Mesenchymal stem cell (in vitro differentiated cells and primary cell): ENCODE measurements around the gene KCTD1.
A peak's percentile ranks its signal among the peaks of the same experiment; 100 is the strongest.

Experiments
- DNase-seq: peaks from one replicate; pipeline ENCODE4 v3.0.0-alpha.2; 2013
- H2AFZ ChIP-seq: one replicate; pipeline ENCODE4 v1.6.1; 2013; ENCODE audit warnings: low read depth, mild to moderate bottlenecking, control low read depth, inconsistent platforms, low read length, moderate library complexity
- H2AK5ac ChIP-seq: 2 replicates; pipeline ENCODE4 v1.6.1; 2013; ENCODE audit warnings: low read length, moderate library complexity, mild to moderate bottlenecking, inconsistent platforms; ENCODE audit not compliant: severe bottlenecking
- H2BK120ac ChIP-seq: one replicate; pipeline ENCODE4 v1.6.1; 2013; ENCODE audit warnings: low read depth, mild to moderate bottlenecking, inconsistent platforms, low read length, moderate library complexity
- H2BK12ac ChIP-seq, 2 experiments: one replicate each; pipeline ENCODE4 v1.6.1; 2013; ENCODE audit warnings: inconsistent platforms in 2 of 2, low read length in 2 of 2, mild to moderate bottlenecking in 2 of 2, moderate library complexity in 2 of 2, control low read depth in 1 of 2
- H2BK15ac ChIP-seq: one replicate; pipeline ENCODE4 v1.6.1; 2013; ENCODE audit warnings: mild to moderate bottlenecking, low read depth, inconsistent platforms; ENCODE audit not compliant: poor library complexity, severe bottlenecking
- H2BK5ac ChIP-seq: 2 replicates; pipeline ENCODE4 v1.6.1; 2013; ENCODE audit warnings: low read depth, mild to moderate bottlenecking, low read length, control low read depth, inconsistent platforms; ENCODE audit not compliant: poor library complexity, severe bottlenecking
- H3K14ac ChIP-seq, 2 experiments: one replicate each; pipeline ENCODE4 v1.6.1; 2013; ENCODE audit warnings: inconsistent platforms in 2 of 2, low read length in 2 of 2, control low read depth in 1 of 2, mild to moderate bottlenecking in 1 of 2, moderate library complexity in 1 of 2
- H3K18ac ChIP-seq, 2 experiments: one replicate each; pipeline ENCODE4 v1.6.1; 2013; ENCODE audit warnings: inconsistent platforms in 2 of 2, low read length in 2 of 2, control low read depth in 1 of 2, low read depth in 1 of 2, mild to moderate bottlenecking in 1 of 2
- H3K23ac ChIP-seq, 2 experiments: one replicate each; pipeline ENCODE4 v1.6.1; 2013; ENCODE audit warnings: inconsistent platforms in 2 of 2, low read length in 2 of 2, mild to moderate bottlenecking in 2 of 2, moderate library complexity in 2 of 2, control low read depth in 1 of 2
- H3K27ac ChIP-seq: 2 replicates; pipeline ENCODE4 v1.5.1; 2013; ENCODE audit warnings: mild to moderate bottlenecking, moderate library complexity, low read length, control low read depth, inconsistent platforms; ENCODE audit not compliant: poor library complexity, severe bottlenecking
- H3K27me3 ChIP-seq, 2 experiments: 2 replicates each; pipeline versions ENCODE4 v1.6.1 to v1.7.0; 2013; ENCODE audit warnings: low read length in 2 of 2, mild to moderate bottlenecking in 2 of 2, moderate library complexity in 2 of 2, control low read depth in 1 of 2, inconsistent platforms in 1 of 2; ENCODE audit not compliant: control insufficient read depth in 1 of 2, insufficient read depth in 1 of 2
- H3K36me3 ChIP-seq, 2 experiments: 2 replicates each; pipeline versions ENCODE4 v1.6.1 to v1.7.0; 2013; ENCODE audit warnings: low read length in 2 of 2, control low read depth in 1 of 2, inconsistent platforms in 1 of 2, low read depth in 1 of 2, mild to moderate bottlenecking in 1 of 2; ENCODE audit not compliant: insufficient read depth in 2 of 2, control insufficient read depth in 1 of 2
- H3K4ac ChIP-seq, 2 experiments: one replicate each; pipeline ENCODE4 v1.6.1; 2013; ENCODE audit warnings: inconsistent platforms in 2 of 2, low read length in 2 of 2, mild to moderate bottlenecking in 2 of 2, moderate library complexity in 2 of 2, control low read depth in 1 of 2, low read depth in 1 of 2
- H3K4me1 ChIP-seq: 2 replicates; pipeline ENCODE4 v1.6.1; 2013; ENCODE audit warnings: low read depth, low read length, control low read depth; ENCODE audit not compliant: control insufficient read depth, insufficient read depth
- H3K4me2 ChIP-seq: 2 replicates; pipeline ENCODE4 v1.6.1; 2013; ENCODE audit warnings: low read length, mild to moderate bottlenecking, inconsistent platforms; ENCODE audit not compliant: poor library complexity, severe bottlenecking
- H3K4me3 ChIP-seq, 2 experiments: 2 replicates each; pipeline versions ENCODE4 v1.5.1 to v1.7.0; 2013; ENCODE audit warnings: low read length in 2 of 2, mild to moderate bottlenecking in 2 of 2, control low read depth in 1 of 2, low read depth in 1 of 2; ENCODE audit not compliant: insufficient read depth in 1 of 2
- H3K79me1 ChIP-seq: replicated peaks from 2 replicates; pipeline ENCODE4 v1.6.1; 2013; ENCODE audit warnings: mild to moderate bottlenecking, control low read depth, low read length, inconsistent platforms; ENCODE audit not compliant: poor library complexity, severe bottlenecking
- H3K9ac ChIP-seq: 2 replicates; pipeline ENCODE4 v1.7.0; 2013; ENCODE audit warnings: mild to moderate bottlenecking, low read length, moderate library complexity
- H3K9me3 ChIP-seq: 2 replicates; pipeline ENCODE4 v1.7.0; 2013; ENCODE audit warnings: mild to moderate bottlenecking, low read length; ENCODE audit not compliant: control insufficient read depth
- H4K8ac ChIP-seq: one replicate; pipeline ENCODE4 v1.6.1; 2013; ENCODE audit warnings: inconsistent platforms, mild to moderate bottlenecking, low read length, moderate library complexity
- H4K91ac ChIP-seq: one replicate; pipeline ENCODE4 v1.6.1; 2013; ENCODE audit warnings: mild to moderate bottlenecking, low read length, inconsistent platforms
- WGBS: methylation state at CpG from one replicate; pipeline ENCODE4 v1.1.7; 2013; ENCODE audit warnings: mixed read lengths; 5-methylcytosine and 5-hydroxymethylcytosine counted together

Gene KCTD1

DNA sequence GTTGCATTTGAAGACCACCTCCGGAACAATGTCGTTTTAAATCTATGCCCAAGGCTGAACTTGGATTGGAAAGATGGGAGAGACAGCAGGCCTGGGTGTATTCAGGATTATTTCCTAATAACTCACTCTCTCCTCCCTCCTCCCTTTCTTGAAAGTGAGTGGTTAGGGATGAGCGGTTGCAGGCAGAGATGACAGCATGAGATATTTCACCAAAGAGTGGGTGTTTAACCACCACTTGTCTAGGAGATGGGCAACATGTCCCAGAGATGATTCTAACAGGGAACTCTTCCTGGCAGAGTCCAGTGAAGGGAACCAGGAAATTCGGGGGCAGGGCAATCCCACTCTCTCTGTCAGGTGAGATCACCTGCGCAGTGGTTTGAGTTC, 123.2 kb downstream of the KCTD1 start:
- 60% methylated on average over 2 of the region's 5 CpGs for WGBS
- Histone ChIP-seq H3K23ac (no peak overlapping the region), H2BK5ac (no peak overlapping the region), H2BK15ac (no peak overlapping the region), H3K14ac (no peak overlapping the region), H3K4me3 (no peak overlapping the region), H3K4me1 (peaks cover 4% of the 10 kb centered on the region), H3K79me1 (no peaks in the 10 kb centered on the region), H2AFZ (no peak overlapping the region), H3K9ac (no peak overlapping the region), H2BK12ac (no peak overlapping the region), H3K27ac (no peak overlapping the region), H3K4ac (no peak overlapping the region), H2BK120ac (no peak overlapping the region), H4K8ac (no peak overlapping the region), H4K91ac (no peak overlapping the region), H3K36me3 (no peaks in the 10 kb centered on the region), H3K27me3 (peaks cover 0 to 4% of the 10 kb centered on the region in 2 experiments), H3K9me3 (no peaks in the 10 kb centered on the region), H3K4me2 (no peak overlapping the region), H3K18ac (no peak overlapping the region), H2AK5ac (no peak overlapping the region)
- no peak for DNase-seq

- WGBS, result 88% methylated on average over 4 of the region's 4 CpGs
- peak overlapping the region; percentile 22 for H2BK5ac ChIP-seq
- H2AK5ac ChIP-seq, result peak overlapping the region; percentile 56
- H3K4ac ChIP-seq, result no peak overlapping the region
- no peak overlapping the region for H2BK15ac ChIP-seq
- no peak overlapping the region for H4K8ac ChIP-seq
- DNase-seq, result no peak
- no peak overlapping the region for H3K4me2 ChIP-seq
- no peak overlapping the region for H2BK12ac ChIP-seq
- H3K4me1 ChIP-seq, result peaks cover 4% of the 10 kb centered on the region
- H3K9me3 ChIP-seq, result no peaks in the 10 kb centered on the region
- H2AFZ ChIP-seq, result no peak overlapping the region
- H4K91ac ChIP-seq, result no peak overlapping the region
- H3K36me3 ChIP-seq, result no peaks in the 10 kb centered on the region
- H3K18ac ChIP-seq, result no peak overlapping the region
- H2BK120ac ChIP-seq, result no peak overlapping the region
- H3K27ac ChIP-seq, result no peak overlapping the region
- peak overlapping the region in 1 of 2 experiments; percentile 58 for H3K14ac ChIP-seq
- H3K4me3 ChIP-seq, result no peak overlapping the region
- H3K23ac ChIP-seq, result no peak overlapping the region
- H3K79me1 ChIP-seq, result no peaks in the 10 kb centered on the region
- peaks cover 0 to 4% of the 10 kb centered on the region in 2 experiments for H3K27me3 ChIP-seq
- no peak overlapping the region for H3K9ac ChIP-seq
These were observed 123.8 kb downstream of the KCTD1 start for GRCh38 chr18:26424428-26425147.

- H3K27me3 ChIP-seq, result peaks cover 0 to 4% of the 10 kb centered on the region in 2 experiments
- no peak overlapping the region for H3K23ac ChIP-seq
- WGBS, result 94% methylated on average over 5 of the region's 6 CpGs
- no peak overlapping the region for H2BK120ac ChIP-seq
- no peak overlapping the region for H3K18ac ChIP-seq
- no peak overlapping the region for H3K27ac ChIP-seq
- H4K91ac ChIP-seq, result no peak overlapping the region
- H2AFZ ChIP-seq, result no peak overlapping the region
- no peak overlapping the region for H2AK5ac ChIP-seq
- no peaks in the 10 kb centered on the region for H3K36me3 ChIP-seq
- H3K4me3 ChIP-seq, result peak overlapping the region in 1 of 2 experiments; percentile 29
- peak overlapping the region in 1 of 2 experiments; percentile 38 for H3K14ac ChIP-seq
- no peak overlapping the region for H2BK15ac ChIP-seq
- H3K4me2 ChIP-seq, result no peak overlapping the region
- H2BK12ac ChIP-seq, result no peak overlapping the region
- peaks cover 2% of the 10 kb centered on the region for H3K4me1 ChIP-seq
- H3K79me1 ChIP-seq, result no peaks in the 10 kb centered on the region
- H3K9ac ChIP-seq, result no peak overlapping the region
- DNase-seq, result no peak
- H3K4ac ChIP-seq, result no peak overlapping the region
- H4K8ac ChIP-seq, result no peak overlapping the region
- no peaks in the 10 kb centered on the region for H3K9me3 ChIP-seq
- no peak overlapping the region for H2BK5ac ChIP-seq
These were observed 125.7 kb downstream of the KCTD1 start for GRCh38 chr18:26422472-26423162.

DNA sequence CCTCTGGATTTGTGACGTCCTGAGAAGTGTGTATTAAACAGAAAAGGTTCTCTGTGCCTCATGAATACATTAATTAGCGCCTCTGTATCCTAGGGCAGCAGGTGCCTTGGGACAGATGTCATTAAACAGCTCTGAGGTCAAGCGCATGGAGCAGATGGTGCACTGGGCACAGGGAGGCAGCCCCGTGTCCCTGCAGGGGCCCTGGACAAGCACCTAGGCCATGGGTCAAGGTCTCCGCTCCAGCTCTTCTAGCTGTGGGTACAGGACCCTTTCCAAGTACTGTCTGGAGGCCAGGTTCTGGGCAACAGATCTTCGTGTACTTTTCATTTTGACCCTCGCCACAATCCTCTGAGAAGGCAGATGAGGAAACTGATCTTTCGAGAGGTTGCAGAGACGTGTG, 126.4 kb downstream of the KCTD1 start:
- H2BK120ac ChIP-seq, result no peak overlapping the region
- H3K27me3 ChIP-seq, result peaks cover 0 to 4% of the 10 kb centered on the region in 2 experiments
- H2AFZ ChIP-seq, result no peak overlapping the region
- no peak overlapping the region for H3K27ac ChIP-seq
- no peaks in the 10 kb centered on the region for H3K79me1 ChIP-seq
- H3K4me2 ChIP-seq, result no peak overlapping the region
- no peak overlapping the region for H4K8ac ChIP-seq
- H3K23ac ChIP-seq, result no peak overlapping the region
- H3K4me1 ChIP-seq, result peaks cover 2% of the 10 kb centered on the region
- no peak for DNase-seq
- H2BK15ac ChIP-seq, result no peak overlapping the region
- H3K18ac ChIP-seq, result no peak overlapping the region
- H3K36me3 ChIP-seq, result no peaks in the 10 kb centered on the region
- H3K9ac ChIP-seq, result no peak overlapping the region
- H3K14ac ChIP-seq, result no peak overlapping the region
- no peak overlapping the region for H4K91ac ChIP-seq
- H3K4me3 ChIP-seq, result no peak overlapping the region
- H2AK5ac ChIP-seq, result no peak overlapping the region
- 88% methylated on average over 9 of the region's 9 CpGs for WGBS
- H2BK5ac ChIP-seq, result no peak overlapping the region
- no peaks in the 10 kb centered on the region for H3K9me3 ChIP-seq
- no peak overlapping the region for H2BK12ac ChIP-seq
- no peak overlapping the region for H3K4ac ChIP-seq
